ENCODE measurements around the gene TRAT1. TPM values are rescaled to one million over a fixed set of nuclear protein-coding genes. Genes with fewer than 3 reads are reported as not detected.

Gene TRAT1
- total RNA-seq (2021) (0.11 TPM in 2 of 3 replicates, not detected in the other), Bru-seq, nascent RNA (not detected)
- long read RNA-seq, experiment 1, result 0 reads
- long read RNA-seq, experiment 2, result 0 reads
- long read RNA-seq, experiment 3, result 0 reads

GRCh38 chr3:108822123-108822897 is at the start of gene TRAT1:
Gene TRAT1 (plus strand): TSS chr3:108822786. CDS start chr3:108822928, 142 bp downstream.
- no peak within 1 kb of the TSS for H3K4me3 Mint-ChIP-seq
- ATAC-seq, result no peak
- no peak for DNase-seq (ENCODE audit: low spot score)
- POLR2A ChIA-PET, result no interaction called here
- no peaks in the 10 kb centered on the region for H3K36me3 Mint-ChIP-seq
- no peaks in the 10 kb centered on the region for H3K4me1 Mint-ChIP-seq
- TF ChIP-seq ZNF425 (CRISPR knock-in tag; conservative IDR thresholded peaks at IDR 0.05), result no peak
- TF ChIP-seq ZNF396 (CRISPR knock-in tag; IDR thresholded peaks at IDR 0.05; ENCODE audit: borderline replicate concordance), result no peak
- TF ChIP-seq ZNF263 (CRISPR knock-in tag; IDR thresholded peaks at IDR 0.05; ENCODE audit: low read depth), result no peak
- TF ChIP-seq ZNF512 (CRISPR knock-in tag; IDR thresholded peaks at IDR 0.05; ENCODE audit: borderline replicate concordance), result no peak
- TF ChIP-seq GRHL2 (CRISPR knock-in tag; IDR thresholded peaks at IDR 0.05; ENCODE audit: insufficient replicate concordance, severe bottlenecking), result no peak
- no peak for TF ChIP-seq ZBTB21 (CRISPR knock-in tag; IDR thresholded peaks at IDR 0.05; ENCODE audit: borderline replicate concordance)
- no peak for TF ChIP-seq JUN (CRISPR knock-in tag; IDR thresholded peaks at IDR 0.05)
- TF ChIP-seq GTF2I (CRISPR knock-in tag; conservative IDR thresholded peaks at IDR 0.05), result no peak
- TF ChIP-seq ZNF138 (CRISPR knock-in tag; conservative IDR thresholded peaks at IDR 0.05), result no peak
- no peak for TF ChIP-seq ZNF317 (CRISPR knock-in tag; IDR thresholded peaks at IDR 0.05; ENCODE audit: borderline replicate concordance, low read depth)
- no peak for TF ChIP-seq CREB1 (CRISPR knock-in tag; IDR thresholded peaks at IDR 0.05)
- no peak for TF ChIP-seq JAZF1 (CRISPR knock-in tag; IDR thresholded peaks at IDR 0.05)
- no peak for TF ChIP-seq PRRX2 (CRISPR knock-in tag; IDR thresholded peaks at IDR 0.05)
- TF ChIP-seq FOXK1 (CRISPR knock-in tag; IDR thresholded peaks at IDR 0.05), result no peak
- no peak for TF ChIP-seq KAT7 (CRISPR knock-in tag; IDR thresholded peaks at IDR 0.05; ENCODE audit: borderline replicate concordance)
- no peak for TF ChIP-seq ATF1 (CRISPR knock-in tag; IDR thresholded peaks at IDR 0.05)
- CTCF ChIA-PET, result interaction anchor here (0.6 kb wide), 1 partner anchor 132 kb away, joined by 3 read pairs; no protein-coding TSS in a partner anchor
- no peaks in the 10 kb centered on the region for H3K9me3 Mint-ChIP-seq
- no peaks in the 10 kb centered on the region for H3K27me3 Mint-ChIP-seq (ENCODE audit: low read depth)
- H3K27ac Mint-ChIP-seq, result no peak within 1 kb of the TSS

GRCh38 chr3:108775649-108776048 is 46.9 kb upstream of the TRAT1 start:
- H3K9me3 Mint-ChIP-seq, result no peaks in the 10 kb centered on the region
- H3K4me3 Mint-ChIP-seq, result no peak overlapping the region
- H3K27me3 Mint-ChIP-seq (ENCODE audit: low read depth), result no peaks in the 10 kb centered on the region
- no peaks in the 10 kb centered on the region for H3K36me3 Mint-ChIP-seq
- ATAC-seq, result no peak
- H3K4me1 Mint-ChIP-seq, result peaks cover 6% of the 10 kb centered on the region
- ChIA-PET POLR2A (no interaction called here), CTCF (no interaction called here)
- no peak overlapping the region for H3K27ac Mint-ChIP-seq
- no peak for DNase-seq (ENCODE audit: low spot score)
- TF ChIP-seq STAT6 (CRISPR knock-in tag; conservative IDR thresholded peaks at IDR 0.05; ENCODE audit: low read depth), result no peak
- TF ChIP-seq ATF1 (CRISPR knock-in tag; IDR thresholded peaks at IDR 0.05), result no peak
- TF ChIP-seq RELA (CRISPR knock-in tag; IDR thresholded peaks at IDR 0.05; ENCODE audit: borderline replicate concordance), result no peak
- TF ChIP-seq ZBTB21 (CRISPR knock-in tag; IDR thresholded peaks at IDR 0.05; ENCODE audit: borderline replicate concordance), result no peak
- no peak for TF ChIP-seq HMGA2 (CRISPR knock-in tag; IDR thresholded peaks at IDR 0.05)
- no peak for TF ChIP-seq SMAD3 (CRISPR knock-in tag; IDR thresholded peaks at IDR 0.05; ENCODE audit: borderline replicate concordance)
- TF ChIP-seq USF1 (CRISPR knock-in tag; IDR thresholded peaks at IDR 0.05), result no peak
- no peak for TF ChIP-seq CREM (CRISPR knock-in tag; IDR thresholded peaks at IDR 0.05)
- TF ChIP-seq ZMAT4 (CRISPR knock-in tag; IDR thresholded peaks at IDR 0.05), result no peak
- TF ChIP-seq JAZF1 (CRISPR knock-in tag; IDR thresholded peaks at IDR 0.05), result no peak
- TF ChIP-seq TEAD1 (CRISPR knock-in tag; IDR thresholded peaks at IDR 0.05), result no peak
- TF ChIP-seq RORB (CRISPR knock-in tag; IDR thresholded peaks at IDR 0.05), result no peak
